Transverse colon (tissue), 4 donors: Measurements from ENCODE around the gene FAM118B. TPM values are rescaled to one million over a fixed set of nuclear protein-coding genes. Genes with fewer than 3 reads are reported as not detected.

Experiments
- DNase-seq: peaks from one replicate; pipeline ENCODE4 v3.0.0-alpha.2; 2019
- H3K27ac ChIP-seq, 4 donors: fragments of 200-600 bp; sonication (generic); 2 replicates each; pipeline ENCODE4 v1.5.1; 2016 to 2018; ENCODE audit warnings: inconsistent platforms in 4 of 4
- H3K27me3 ChIP-seq: fragments of 200-600 bp; sonication (generic); 2 replicates; pipeline ENCODE4 v1.5.1; 2017; ENCODE audit warnings: inconsistent platforms
- H3K36me3 ChIP-seq, 4 donors: fragments of 200-600 bp; sonication (generic); 2 replicates each; pipeline ENCODE4 v1.5.1; 2017 to 2019; ENCODE audit warnings: inconsistent platforms in 4 of 4
- H3K4me1 ChIP-seq, 4 donors: fragments of 200-600 bp; sonication (generic); 2 replicates each; pipeline ENCODE4 v1.5.1; 2017 to 2020; ENCODE audit warnings: inconsistent platforms in 4 of 4
- H3K4me3 ChIP-seq, 4 donors: fragments of 200-600 bp; sonication (generic); 1 replicate in 1 of 4; 2 replicates in 3 of 4; pipeline versions ENCODE4 v1.5.1 to v1.6.1; 2017 to 2019; ENCODE audit warnings: inconsistent platforms in 4 of 4
- H3K9me3 ChIP-seq, 2 donors: fragments of 200-600 bp; sonication (generic); 2 replicates each; pipeline ENCODE4 v1.5.1; 2017 to 2019; ENCODE audit warnings: inconsistent platforms in 2 of 2
- CTCF ChIP-seq, 5 experiments: fragments of 200-600 bp in 3 of 5; fragments of 450-650 bp in 2 of 5; sonication (generic) in 3 of 5; IDR thresholded peaks; 1 replicate in 2 of 5; 2 replicates in 3 of 5; pipeline ENCODE4 v1.5.1; 2016 to 2017; ENCODE audit warnings: antibody characterized with exemption in 5 of 5, inconsistent platforms in 3 of 5, mild to moderate bottlenecking in 2 of 5, moderate library complexity in 1 of 5
- EP300 ChIP-seq: sonication (generic); formaldehyde crosslinking; IDR thresholded peaks from one replicate; pipeline ENCODE4 v1.6.1; 2017; ENCODE audit warnings: antibody characterized with exemption, low read depth
- POLR2A ChIP-seq: fragments of 450-650 bp; IDR thresholded peaks from one replicate; pipeline ENCODE4 v1.6.1; 2016; ENCODE audit warnings: antibody characterized with exemption, mild to moderate bottlenecking, moderate library complexity
- POLR2AphosphoS5 ChIP-seq, 3 donors: sonication (generic); formaldehyde crosslinking; IDR thresholded peaks; one replicate each; pipeline ENCODE4 v1.6.1; 2016; ENCODE audit warnings: antibody characterized with exemption in 3 of 3
- WGBS, 2 donors: methylation state at CpG; one replicate each; pipeline ENCODE4 v1.1.5; 2018; ENCODE audit warnings: low coverage in 1 of 2; 5-methylcytosine and 5-hydroxymethylcytosine counted together
- in situ Hi-C, 4 donors: fragments of 200-750 bp; cut with MboI; loops; one replicate each; pipeline versions ENCODE4 v1.15.0 to v1.15.1; 2017; ENCODE audit warnings: low sequenced_read_pairs in 3 of 4, low pct_ligation_motif_present in 1 of 4, low pct_unique_long_range_greater_than_20kb in 1 of 4
- intact Hi-C: fragments of 100-400 bp; cut with DNase I; formaldehyde crosslinking; loops from one replicate; pipeline ENCODE4 v1.15.1; 2023; ENCODE audit warnings: low total_unique reads
- total RNA-seq, 4 donors: library from RNA; depleted of rRNA; stranded (reverse); fragments of >200 nt; gene quantifications; one replicate each; pipeline ENCODE4 v1.1.0, GENCODE V29; 2016

The FAM118B gene
- total RNA-seq, 4 donors from 2014 or later, result 13.7 to 54.5 (median 47.3) TPM

DNA sequence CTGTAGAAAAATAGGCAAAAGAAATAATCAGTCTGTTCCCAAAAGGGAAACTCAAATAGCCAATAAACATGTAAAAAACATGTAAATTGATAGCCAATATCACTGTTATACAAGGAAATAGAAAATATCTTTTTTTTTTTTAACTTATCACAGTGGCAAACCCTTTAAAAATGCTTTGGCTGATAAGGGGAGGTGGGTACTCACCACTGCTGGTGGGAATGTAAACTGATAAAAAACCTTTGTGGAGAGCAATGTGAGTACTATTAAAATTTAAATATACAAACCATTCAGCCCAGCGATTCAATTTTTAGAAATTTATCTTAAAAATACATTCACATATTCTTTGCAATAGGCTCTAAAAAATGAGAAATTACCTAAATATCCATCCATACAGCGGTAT, 3.7 kb upstream of the FAM118B start:
- in situ Hi-C loops, result loop anchor here in 2 of 4 donors (25.0 kb wide), 2 partner anchors 596 to 621 kb away; partner anchors contain the start of gene STT3A (in 1 of the 2)
- Histone ChIP-seq H3K27me3 (no peaks in the 10 kb centered on the region), H3K36me3 (peaks cover 0 to 44% (median 18%) of the 10 kb centered on the region in 4 donors), H3K4me1 (peaks cover 0 to 19% (median 10%) of the 10 kb centered on the region in 4 donors), H3K9me3 (no peaks in the 10 kb centered on the region), H3K27ac (no peak overlapping the region), H3K4me3 (no peak overlapping the region)
- DNase-seq, result no peak
- intact Hi-C loops, result no loop called here
- TF ChIP-seq POLR2AphosphoS5 (IDR thresholded peaks at IDR 0.05) (no peak), POLR2A (no peak)
- WGBS, 2 donors, result 68 to 95% methylated on average over 2 of the region's 2 CpGs

DNA sequence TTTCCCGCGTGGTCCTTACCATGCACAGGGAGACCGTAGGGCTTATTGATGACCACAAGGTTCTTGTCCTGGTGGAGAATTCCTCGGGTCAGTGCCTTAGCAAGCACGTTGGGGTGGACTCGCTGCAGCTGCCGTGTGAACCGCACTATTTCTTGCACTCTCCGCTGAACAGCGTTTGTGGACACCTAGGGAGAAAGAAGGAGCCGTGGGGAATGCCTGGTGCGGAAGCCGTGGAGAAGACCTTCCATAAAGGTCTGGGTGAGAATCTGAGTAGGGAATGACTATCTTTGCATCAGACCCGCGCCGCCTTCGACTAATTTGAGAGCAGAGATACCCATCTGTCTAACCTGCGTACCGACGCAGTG, 729 bp upstream of the FAM118B start:
- 3% methylated on average over 20 of the region's 20 CpGs; no CpG with 5 or more reads in 1 of the 2 donors for WGBS, 2 donors
- no peaks in the 10 kb centered on the region for H3K9me3 ChIP-seq
- no peaks in the 10 kb centered on the region for H3K27me3 ChIP-seq
- peak overlapping the region; percentile 83 to 88 (median 84) for H3K27ac ChIP-seq
- H3K36me3 ChIP-seq, result peaks cover 0 to 15% (median 3%) of the 10 kb centered on the region in 4 donors
- peak overlapping the region; percentile 71 to 92 (median 80) for H3K4me3 ChIP-seq
- in situ Hi-C loops (loop anchor here in 2 of 4 donors (25.0 kb wide), 2 partner anchors 599 to 624 kb away; partner anchors contain the start of gene STT3A (in 1 of the 2)), intact Hi-C loops (no loop called here)
- no peak for DNase-seq
- TF ChIP-seq CTCF (IDR thresholded peaks at IDR 0.05) (no peak), POLR2A (no peak), POLR2AphosphoS5 (IDR thresholded peaks at IDR 0.05) (no peak), EP300 (no peak)
- H3K4me1 ChIP-seq, result peaks cover 0 to 39% (median 25%) of the 10 kb centered on the region in 4 donors

- intact Hi-C loops, result no loop called here
These were observed 593 bp downstream of the FAM118B start for GRCh38 chr11:126212089-126212660.

DNA sequence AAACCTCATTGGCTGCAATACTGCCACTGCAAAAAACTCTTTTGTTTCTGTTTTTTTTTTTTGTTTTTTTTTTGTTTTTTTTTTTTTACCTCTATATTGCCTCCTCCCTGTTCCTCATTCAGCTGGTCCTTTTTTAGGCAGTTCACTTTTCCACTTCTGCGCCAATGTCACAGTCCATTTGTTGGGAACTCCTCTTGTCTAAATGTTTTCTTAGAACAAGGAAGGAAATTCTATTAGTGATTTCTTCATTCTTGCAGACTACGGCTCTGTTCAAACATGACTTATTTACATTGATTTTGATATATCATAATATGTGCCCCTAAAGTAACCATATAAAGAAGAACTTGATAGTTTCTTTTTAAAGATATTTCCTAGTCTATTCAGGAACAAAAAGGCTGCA, 2.9 kb downstream of the FAM118B start:
- Histone ChIP-seq H3K4me1 (peaks cover 0 to 71% (median 35%) of the 10 kb centered on the region in 4 donors), H3K4me3 (peak overlapping the region in 1 of 4 donors; percentile 92)
- WGBS, 2 donors, result 18 to 52% methylated on average over 2 of the region's 2 CpGs

More at GRCh38 chr11:126212089-126212660, 593 bp downstream of the FAM118B start:
- Histone ChIP-seq H3K4me3 (peak overlapping the region; percentile 71 to 92 (median 80)), H3K4me1 (peaks cover 0 to 51% (median 28%) of the 10 kb centered on the region in 4 donors), H3K9me3 (no peaks in the 10 kb centered on the region), H3K36me3 (peaks cover 0 to 12% (median 0%) of the 10 kb centered on the region in 4 donors), H3K27ac (peak overlapping the region; percentile 83 to 88 (median 84)), H3K27me3 (no peaks in the 10 kb centered on the region)
- WGBS, 2 donors, result 1% methylated on average over 8 to 15 of the region's 15 CpGs
- no peak for TF ChIP-seq POLR2A
- TF ChIP-seq CTCF (IDR thresholded peaks at IDR 0.05), result no peak
- no peak for TF ChIP-seq POLR2AphosphoS5 (IDR thresholded peaks at IDR 0.05)
- TF ChIP-seq EP300, result no peak
- in situ Hi-C loops, result loop anchor here in 2 of 4 donors (25.0 kb wide), 2 partner anchors 600 to 625 kb away; partner anchors contain the start of gene STT3A (in 1 of the 2)
- no peak for DNase-seq

More for the DNA sequence above, 2.9 kb downstream of the FAM118B start:
- Histone ChIP-seq H3K9me3 (no peaks in the 10 kb centered on the region), H3K27ac (peak overlapping the region; percentile 83 to 88 (median 84)), H3K36me3 (no peaks in the 10 kb centered on the region), H3K27me3 (no peaks in the 10 kb centered on the region)
- intact Hi-C loops, result no loop called here
- TF ChIP-seq POLR2A, result no peak
- TF ChIP-seq EP300, result no peak
- TF ChIP-seq POLR2AphosphoS5 (IDR thresholded peaks at IDR 0.05), result no peak
- TF ChIP-seq CTCF (IDR thresholded peaks at IDR 0.05), result no peak
- in situ Hi-C loops, result loop anchor here in 2 of 4 donors (25.0 kb wide), 2 partner anchors 602 to 627 kb away; partner anchors contain the start of gene STT3A (in 1 of the 2)
- DNase-seq, result no peak
